Cardiac muscle cell (in vitro differentiated cells and primary cell): ENCODE measurements around the gene FGF7. TPM values are rescaled to one million over a fixed set of nuclear protein-coding genes. Genes with fewer than 3 reads are reported as not detected.

Experiments used
- DNase-seq, 2 donors: peaks; one replicate each; pipeline versions ENCODE4 v3.0.0 to v3.0.0-alpha.2; 2010 to 2017; ENCODE audit warnings: low read depth in 1 of 2, low spot score in 1 of 2
- H3K27ac ChIP-seq: fragments of 200-600 bp; sonication (generic); 2 replicates; pipeline ENCODE4 v1.5.1; 2016
- H3K27me3 ChIP-seq: fragments of 200-600 bp; sonication (generic); 2 replicates; pipeline ENCODE4 v1.6.0; 2016; ENCODE audit warnings: control low read depth
- H3K36me3 ChIP-seq: fragments of 200-600 bp; sonication (generic); 2 replicates; pipeline ENCODE4 v1.5.1; 2016; ENCODE audit warnings: control low read depth
- H3K4me1 ChIP-seq: fragments of 200-600 bp; sonication (generic); 2 replicates; pipeline ENCODE4 v1.8.1; 2017; ENCODE audit warnings: low read depth, mild to moderate bottlenecking, mixed run types
- H3K4me3 ChIP-seq: fragments of 200-600 bp; sonication (generic); 2 replicates; pipeline ENCODE4 v1.5.1; 2016; ENCODE audit warnings: mild to moderate bottlenecking
- H3K9me3 ChIP-seq: fragments of 200-600 bp; sonication (generic); 2 replicates; pipeline ENCODE4 v1.5.1; 2017; ENCODE audit warnings: low read depth, mild to moderate bottlenecking, control low read depth
- CTCF ChIP-seq: IDR thresholded peaks from 2 replicates; pipeline ENCODE4 v1.5.1; 2012; ENCODE audit warnings: low read depth, mild to moderate bottlenecking, low read length
- polyA plus RNA-seq: library from polyadenylated mRNA; unstranded; fragments of >200 nt; fragmentation: Nextera tagmentation; extraction: Ambion mirVana; gene quantifications from 2 replicates; pipeline ENCODE4 v1.2.1, GENCODE V29; 2016
- total RNA-seq: library from RNA; depleted of rRNA; stranded (reverse); fragments of >200 nt; gene quantifications from 2 replicates; pipeline ENCODE4 v1.2.3, GENCODE V29; 2016

The FGF7 gene
- total and polyA plus RNA-seq, 2 experiments from 2014 or later, result 3.8 to 6.2 TPM

- DNase-seq, result peak; percentile 68 to 72
- H3K9me3 ChIP-seq, result no peaks in the 10 kb centered on the region
- H3K4me3 ChIP-seq, result no peak overlapping the region
- peak overlapping the region; percentile 85 for H3K27ac ChIP-seq
- no peaks in the 10 kb centered on the region for H3K36me3 ChIP-seq
- H3K4me1 ChIP-seq, result peaks cover 27% of the 10 kb centered on the region
- no peaks in the 10 kb centered on the region for H3K27me3 ChIP-seq
- no peak for TF ChIP-seq CTCF
Observed at GRCh38 chr15:49438962-49439631, 16.1 kb downstream of the FGF7 start.

- Histone ChIP-seq H3K36me3 (no peaks in the 10 kb centered on the region), H3K27ac (peak overlapping the region; percentile 85), H3K27me3 (no peaks in the 10 kb centered on the region), H3K4me1 (peaks cover 20% of the 10 kb centered on the region), H3K9me3 (no peaks in the 10 kb centered on the region), H3K4me3 (no peak overlapping the region)
- no peak for DNase-seq
- no peak for TF ChIP-seq CTCF
Observed at GRCh38 chr15:49439678-49440395, 16.8 kb downstream of the FGF7 start.

- H3K4me3 ChIP-seq, result no peak overlapping the region
- no peak for TF ChIP-seq CTCF
- H3K9me3 ChIP-seq, result no peaks in the 10 kb centered on the region
- H3K27ac ChIP-seq, result no peak overlapping the region
- no peak for DNase-seq
- H3K27me3 ChIP-seq, result no peaks in the 10 kb centered on the region
- H3K36me3 ChIP-seq, result no peaks in the 10 kb centered on the region
- H3K4me1 ChIP-seq, result peaks cover 14% of the 10 kb centered on the region
Observed at GRCh38 chr15:49441356-49441755, 18.3 kb downstream of the FGF7 start.

- no peaks in the 10 kb centered on the region for H3K9me3 ChIP-seq
- TF ChIP-seq CTCF, result no peak
- H3K27ac ChIP-seq, result no peak overlapping the region
- no peaks in the 10 kb centered on the region for H3K27me3 ChIP-seq
- no peaks in the 10 kb centered on the region for H3K36me3 ChIP-seq
- DNase-seq, result no peak
- H3K4me3 ChIP-seq, result no peak overlapping the region
- peaks cover 14% of the 10 kb centered on the region for H3K4me1 ChIP-seq
Observed at GRCh38 chr15:49441816-49442215, 18.8 kb downstream of the FGF7 start.

- H3K27me3 ChIP-seq, result no peaks in the 10 kb centered on the region
- H3K4me1 ChIP-seq, result peaks cover 17% of the 10 kb centered on the region
- H3K4me3 ChIP-seq, result no peak overlapping the region
- TF ChIP-seq CTCF, result no peak
- H3K9me3 ChIP-seq, result no peaks in the 10 kb centered on the region
- H3K36me3 ChIP-seq, result no peaks in the 10 kb centered on the region
- no peak overlapping the region for H3K27ac ChIP-seq
- DNase-seq, result no peak
Observed at GRCh38 chr15:49452595-49452994, 29.6 kb downstream of the FGF7 start.
